GM19395 (cell line): ENCODE measurements around the gene OR6F1.
"Not testable (repeated sequence)": the region's sequence is repeated elsewhere in the genome, so short reads cannot be mapped to it uniquely, and the experiment has no call there.

Experiments
- ATAC-seq: cut with Tn5 transposase; IDR thresholded peaks from one replicate; pipeline ENCODE4 v1.9.1; 2021; ENCODE audit warnings: mild to moderate bottlenecking, moderate library complexity; ENCODE audit not compliant: unreplicated experiment

The OR6F1 gene

DNA sequence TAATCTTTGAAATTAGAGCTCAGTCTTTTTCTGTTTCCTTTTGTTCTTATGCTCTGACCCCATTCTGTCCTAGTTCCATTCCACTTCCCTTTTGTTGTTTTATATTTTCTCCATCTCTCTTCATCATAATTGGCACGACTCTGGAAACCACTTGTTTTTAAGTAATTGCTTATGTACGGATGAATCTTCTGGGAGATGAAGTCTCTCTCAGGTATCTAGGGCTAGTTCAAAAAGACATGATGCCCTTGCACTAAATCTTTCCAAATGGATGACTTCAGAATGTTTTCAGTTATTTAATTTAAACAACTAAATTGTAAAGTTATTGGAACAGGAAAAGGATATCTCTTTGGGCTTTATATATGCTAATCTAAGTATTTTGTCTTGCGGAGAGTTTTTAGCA is at the start of gene OR6F1:
Gene OR6F1, minus strand, starts transcription at position 101 of the 400 bp plus-strand sequence. CDS start 3,891 bp downstream, outside the sequence.
- no peak for ATAC-seq

DNA sequence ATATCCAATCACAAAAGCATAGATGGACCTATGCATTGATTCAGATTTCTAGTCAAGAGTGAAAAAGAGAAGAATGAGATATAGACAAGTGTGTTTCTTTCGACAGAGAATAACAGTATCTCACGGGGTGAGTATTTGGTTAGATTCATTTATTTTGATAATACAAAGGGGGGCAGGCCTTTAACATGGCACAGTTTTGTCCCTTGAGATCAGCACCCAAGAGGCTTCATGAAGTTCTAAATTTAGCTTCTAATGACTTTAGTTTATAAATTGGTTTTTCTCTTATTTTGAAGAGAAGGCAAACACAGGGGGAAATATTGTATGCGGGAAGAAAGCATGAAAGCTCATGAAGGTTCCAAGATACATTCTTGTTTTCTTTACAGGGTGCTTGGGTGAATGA is 44.0 kb upstream of the OR6F1 start, which contains the start of gene OR1C1:
Gene OR1C1, minus strand, starts transcription at position 101 of the 400 bp plus-strand sequence. CDS start 2,150 bp downstream, outside the sequence.
- no peak for ATAC-seq

GRCh38 chr1:247754311-247754710 is 37.9 kb upstream of the OR6F1 start:
- not testable (repeated sequence) for ATAC-seq

GRCh38 chr1:247749870-247750269 is 33.4 kb upstream of the OR6F1 start:
- ATAC-seq: no peak

DNA sequence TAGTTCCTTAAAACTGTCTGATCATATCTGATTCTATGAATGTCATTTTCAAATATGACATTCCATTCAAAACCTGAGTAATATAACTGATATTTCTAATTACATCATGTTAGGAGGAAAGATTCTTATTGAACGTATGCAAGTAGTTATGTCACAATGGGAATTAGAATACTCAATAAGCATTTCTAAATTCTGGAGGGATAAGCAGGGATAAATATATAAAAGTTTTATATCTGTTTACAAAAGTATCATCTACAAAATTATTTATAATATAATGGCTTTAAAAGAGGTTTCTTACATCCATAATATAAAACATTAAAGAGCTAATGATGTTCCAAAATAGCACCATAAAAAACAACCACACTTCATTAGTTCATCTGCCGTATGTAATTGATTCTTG is 31.6 kb upstream of the OR6F1 start, which contains the start of gene OR14A2:
Gene OR14A2, minus strand, starts transcription at position 101 of the 400 bp plus-strand sequence.
- ATAC-seq: no peak

- no peak for ATAC-seq
Measured at GRCh38 chr1:247747616-247748015, 31.2 kb upstream of the OR6F1 start.

GRCh38 chr1:247746391-247746935 is 30.0 kb upstream of the OR6F1 start:
- no peak for ATAC-seq

- ATAC-seq: not testable (repeated sequence)
Measured at GRCh38 chr1:247742215-247742760, 25.8 kb upstream of the OR6F1 start.

DNA sequence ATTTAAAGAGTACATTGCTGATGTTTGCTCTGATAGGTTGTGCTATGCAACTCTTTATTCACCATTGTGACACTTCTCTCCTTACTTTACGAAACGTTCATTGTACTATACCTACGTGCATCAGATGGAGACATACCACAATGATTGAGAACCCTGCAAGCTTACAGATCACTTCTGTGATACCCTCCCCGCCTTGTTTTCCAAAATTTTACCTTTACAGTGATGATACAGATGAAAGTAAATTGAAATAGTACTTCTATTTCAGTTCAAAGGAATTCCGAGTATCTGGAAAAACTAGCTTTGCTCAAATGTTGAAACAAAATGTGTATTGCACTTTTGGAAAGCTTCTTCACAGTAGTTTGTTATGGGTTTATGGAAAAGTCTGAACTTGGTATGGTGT is 25.3 kb upstream of the OR6F1 start:
- ATAC-seq: no peak

GRCh38 chr1:247740721-247741120 is 24.3 kb upstream of the OR6F1 start:
- ATAC-seq: no peak

GRCh38 chr1:247738315-247738714 is 21.9 kb upstream of the OR6F1 start, which contains the start of gene OR14K1:
Gene OR14K1, plus strand, starts transcription at chr1:247738615. Its CDS starts 0 bp downstream, at chr1:247738615.
- no peak for ATAC-seq

DNA sequence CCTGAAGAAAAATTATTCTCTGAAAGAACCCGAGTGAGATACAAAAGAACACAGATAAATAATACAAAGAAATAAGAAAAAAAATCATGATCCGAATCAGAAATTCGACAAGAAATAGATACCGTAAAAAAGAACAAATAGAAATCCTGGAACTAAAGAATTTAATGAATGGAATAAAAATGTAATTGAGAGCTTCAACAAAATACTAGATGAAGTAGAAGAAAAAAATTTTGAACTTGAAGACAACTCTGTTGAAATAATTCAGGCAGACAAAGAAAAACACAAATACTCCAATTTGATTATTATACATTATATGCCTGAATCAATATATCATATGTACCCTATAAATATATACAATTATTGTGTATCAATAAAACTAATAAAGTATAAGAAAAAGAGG is 4.8 kb upstream of the OR6F1 start:
- ATAC-seq: no peak

GRCh38 chr1:247713753-247714152 is 2.7 kb downstream of the OR6F1 start:
- ATAC-seq: no peak

- not testable (repeated sequence) for ATAC-seq
Measured at GRCh38 chr1:247710681-247711080, 5.8 kb downstream of the OR6F1 start.

DNA sequence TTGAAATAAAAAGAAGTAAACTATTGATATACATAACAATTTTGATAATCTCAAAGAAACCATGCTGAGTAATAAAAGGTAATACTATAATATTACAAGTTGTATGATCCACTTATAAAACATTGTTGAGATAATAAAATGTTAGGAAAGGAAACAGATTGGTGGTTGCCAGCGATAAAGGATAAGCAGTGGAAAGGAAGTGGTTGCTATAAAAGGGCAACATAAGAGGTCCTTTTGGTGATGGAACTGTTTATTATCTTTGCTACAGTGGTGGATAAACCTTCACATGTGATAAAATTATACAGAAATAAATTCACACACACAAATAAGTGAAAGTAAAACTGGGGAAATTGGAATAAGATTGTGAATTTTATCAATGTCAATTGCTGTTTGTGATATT is 15.1 kb downstream of the OR6F1 start:
- no peak for ATAC-seq

DNA sequence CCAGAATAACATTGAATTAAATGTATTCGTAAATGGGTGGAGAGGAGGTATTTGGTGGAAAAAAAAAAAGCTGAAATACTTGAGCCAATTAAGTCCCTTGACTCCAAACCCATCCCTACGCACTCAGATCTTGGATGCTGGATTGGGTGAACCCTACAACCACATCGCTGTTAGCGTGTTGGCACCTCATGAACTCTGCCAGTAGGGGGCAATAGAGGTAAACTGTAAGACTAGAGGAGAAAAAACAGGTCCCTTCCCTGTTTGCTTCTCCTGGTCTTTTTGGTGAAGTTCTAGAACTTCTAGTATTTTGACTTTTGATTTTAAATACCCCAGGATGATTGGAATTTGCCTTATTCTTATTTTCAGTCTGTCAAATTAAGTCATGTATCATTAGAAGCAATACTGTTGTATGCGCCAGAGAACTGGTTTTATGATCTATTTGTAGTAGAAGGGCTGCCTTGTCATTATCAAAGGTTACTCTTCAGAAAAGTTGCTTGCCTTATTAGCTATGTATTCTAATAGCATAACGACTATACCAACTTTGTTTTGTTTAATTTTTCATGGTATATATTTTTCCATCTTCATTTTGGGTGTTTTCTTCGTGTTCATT is 35.1 kb downstream of the OR6F1 start:
- ATAC-seq: peak; percentile 93

GRCh38 chr1:247680171-247680570 is 36.3 kb downstream of the OR6F1 start:
- ATAC-seq: no peak

- no peak for ATAC-seq
Measured at GRCh38 chr1:247679639-247680038, 36.8 kb downstream of the OR6F1 start, which contains the start of gene OR13G1. Gene OR13G1, minus strand, starts transcription at chr1:247679739. Its CDS starts 6,698 bp downstream, at chr1:247673041.

GRCh38 chr1:247669225-247669624 is 47.2 kb downstream of the OR6F1 start:
- ATAC-seq: no peak
